WTC11 (cell line): Measurements from ENCODE around the gene GNAS.

Experiments used
- E2F1 ChIP-seq: sonication (generic); formaldehyde crosslinking; IDR thresholded peaks from 2 replicates; pipeline ENCODE4 v1.8.0; 2022; ENCODE audit warnings: mild to moderate bottlenecking, missing genetic modification reagents
- GABPB1 ChIP-seq: sonication (generic); formaldehyde crosslinking; IDR thresholded peaks from 2 replicates; pipeline ENCODE4 v1.8.1; 2023; ENCODE audit warnings: mild to moderate bottlenecking, missing genetic modification reagents
- GRHL2 ChIP-seq: fragments of 250-450 bp; sonication (Bioruptor Pico); IDR thresholded peaks from 2 replicates; pipeline ENCODE4 v1.8.0; 2022; ENCODE audit warnings: mild to moderate bottlenecking, moderate library complexity; ENCODE audit not compliant: insufficient replicate concordance, severe bottlenecking
- HMGXB4 ChIP-seq: sonication (generic); formaldehyde crosslinking; IDR thresholded peaks from 2 replicates; pipeline ENCODE4 v1.8.1; 2023; ENCODE audit warnings: mild to moderate bottlenecking, moderate library complexity, missing genetic modification reagents
- MAX ChIP-seq: sonication (generic); formaldehyde crosslinking; IDR thresholded peaks from 2 replicates; pipeline ENCODE4 v1.8.0; 2022; ENCODE audit warnings: mild to moderate bottlenecking, missing genetic modification reagents
- NR1H2 ChIP-seq: sonication (generic); formaldehyde crosslinking; IDR thresholded peaks from 2 replicates; pipeline ENCODE4 v1.9.0; 2021; ENCODE audit warnings: mild to moderate bottlenecking, moderate library complexity, missing genetic modification reagents
- TEAD4 ChIP-seq: sonication (generic); formaldehyde crosslinking; IDR thresholded peaks from 2 replicates; pipeline ENCODE4 v1.8.0; 2022; ENCODE audit warnings: mild to moderate bottlenecking, missing genetic modification reagents
- USF1 ChIP-seq: sonication (generic); formaldehyde crosslinking; IDR thresholded peaks from 2 replicates; pipeline ENCODE4 v1.8.0; 2022; ENCODE audit warnings: mild to moderate bottlenecking, missing genetic modification reagents
- ZBTB43 ChIP-seq: sonication (generic); formaldehyde crosslinking; IDR thresholded peaks from 2 replicates; pipeline ENCODE4 v1.8.1; 2023; ENCODE audit warnings: mild to moderate bottlenecking, missing genetic modification reagents
- TF ChIP-seq, protein P1 (sequence below): fragments of 250-450 bp; sonication (Bioruptor Pico); IDR thresholded peaks from 2 replicates; pipeline ENCODE4 v1.9.0; 2021; ENCODE audit warnings: mild to moderate bottlenecking
- TF ChIP-seq, protein P2 (sequence below): fragments of 200-600 bp; IDR thresholded peaks from 2 replicates; pipeline ENCODE4 v1.8.0; 2022; ENCODE audit warnings: antibody characterized with exemption
- TF ChIP-seq, protein P3 (sequence below): sonication (generic); formaldehyde crosslinking; IDR thresholded peaks from 2 replicates; pipeline ENCODE4 v1.8.1; 2023; ENCODE audit warnings: mild to moderate bottlenecking, missing genetic modification reagents, moderate library complexity

DNA sequence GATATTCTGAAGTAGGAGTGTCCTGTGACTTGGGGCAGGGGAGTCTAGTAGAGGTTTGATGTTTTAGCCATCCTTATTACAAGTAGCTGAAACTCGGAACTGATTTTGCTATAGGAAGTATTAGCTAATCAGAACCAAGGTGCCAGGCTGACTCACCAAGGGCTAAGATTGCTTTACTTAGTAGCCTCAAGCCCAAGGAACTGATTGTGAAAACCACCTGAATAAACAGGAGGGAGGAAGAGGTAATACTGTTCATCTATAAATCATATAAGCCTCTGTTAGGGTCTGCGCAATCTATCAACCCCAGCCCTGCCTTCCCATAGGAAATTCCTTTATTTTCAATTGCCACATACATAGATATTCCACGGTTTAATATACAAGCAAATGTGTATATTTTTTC, 54.4 kb downstream of the GNAS start:
- TF ChIP-seq, protein P1, sequence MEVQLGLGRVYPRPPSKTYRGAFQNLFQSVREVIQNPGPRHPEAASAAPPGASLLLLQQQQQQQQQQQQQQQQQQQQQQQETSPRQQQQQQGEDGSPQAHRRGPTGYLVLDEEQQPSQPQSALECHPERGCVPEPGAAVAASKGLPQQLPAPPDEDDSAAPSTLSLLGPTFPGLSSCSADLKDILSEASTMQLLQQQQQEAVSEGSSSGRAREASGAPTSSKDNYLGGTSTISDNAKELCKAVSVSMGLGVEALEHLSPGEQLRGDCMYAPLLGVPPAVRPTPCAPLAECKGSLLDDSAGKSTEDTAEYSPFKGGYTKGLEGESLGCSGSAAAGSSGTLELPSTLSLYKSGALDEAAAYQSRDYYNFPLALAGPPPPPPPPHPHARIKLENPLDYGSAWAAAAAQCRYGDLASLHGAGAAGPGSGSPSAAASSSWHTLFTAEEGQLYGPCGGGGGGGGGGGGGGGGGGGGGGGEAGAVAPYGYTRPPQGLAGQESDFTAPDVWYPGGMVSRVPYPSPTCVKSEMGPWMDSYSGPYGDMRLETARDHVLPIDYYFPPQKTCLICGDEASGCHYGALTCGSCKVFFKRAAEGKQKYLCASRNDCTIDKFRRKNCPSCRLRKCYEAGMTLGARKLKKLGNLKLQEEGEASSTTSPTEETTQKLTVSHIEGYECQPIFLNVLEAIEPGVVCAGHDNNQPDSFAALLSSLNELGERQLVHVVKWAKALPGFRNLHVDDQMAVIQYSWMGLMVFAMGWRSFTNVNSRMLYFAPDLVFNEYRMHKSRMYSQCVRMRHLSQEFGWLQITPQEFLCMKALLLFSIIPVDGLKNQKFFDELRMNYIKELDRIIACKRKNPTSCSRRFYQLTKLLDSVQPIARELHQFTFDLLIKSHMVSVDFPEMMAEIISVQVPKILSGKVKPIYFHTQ (CRISPR knock-in tag), result no peak
- TF ChIP-seq GRHL2 (CRISPR knock-in tag), result no peak
- TF ChIP-seq, protein P2, sequence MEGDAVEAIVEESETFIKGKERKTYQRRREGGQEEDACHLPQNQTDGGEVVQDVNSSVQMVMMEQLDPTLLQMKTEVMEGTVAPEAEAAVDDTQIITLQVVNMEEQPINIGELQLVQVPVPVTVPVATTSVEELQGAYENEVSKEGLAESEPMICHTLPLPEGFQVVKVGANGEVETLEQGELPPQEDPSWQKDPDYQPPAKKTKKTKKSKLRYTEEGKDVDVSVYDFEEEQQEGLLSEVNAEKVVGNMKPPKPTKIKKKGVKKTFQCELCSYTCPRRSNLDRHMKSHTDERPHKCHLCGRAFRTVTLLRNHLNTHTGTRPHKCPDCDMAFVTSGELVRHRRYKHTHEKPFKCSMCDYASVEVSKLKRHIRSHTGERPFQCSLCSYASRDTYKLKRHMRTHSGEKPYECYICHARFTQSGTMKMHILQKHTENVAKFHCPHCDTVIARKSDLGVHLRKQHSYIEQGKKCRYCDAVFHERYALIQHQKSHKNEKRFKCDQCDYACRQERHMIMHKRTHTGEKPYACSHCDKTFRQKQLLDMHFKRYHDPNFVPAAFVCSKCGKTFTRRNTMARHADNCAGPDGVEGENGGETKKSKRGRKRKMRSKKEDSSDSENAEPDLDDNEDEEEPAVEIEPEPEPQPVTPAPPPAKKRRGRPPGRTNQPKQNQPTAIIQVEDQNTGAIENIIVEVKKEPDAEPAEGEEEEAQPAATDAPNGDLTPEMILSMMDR, result no peak
- TF ChIP-seq ZBTB43 (CRISPR knock-in tag), result no peak
- no peak for TF ChIP-seq MAX
- no peak for TF ChIP-seq TEAD4 (CRISPR knock-in tag)
- TF ChIP-seq, protein P3, sequence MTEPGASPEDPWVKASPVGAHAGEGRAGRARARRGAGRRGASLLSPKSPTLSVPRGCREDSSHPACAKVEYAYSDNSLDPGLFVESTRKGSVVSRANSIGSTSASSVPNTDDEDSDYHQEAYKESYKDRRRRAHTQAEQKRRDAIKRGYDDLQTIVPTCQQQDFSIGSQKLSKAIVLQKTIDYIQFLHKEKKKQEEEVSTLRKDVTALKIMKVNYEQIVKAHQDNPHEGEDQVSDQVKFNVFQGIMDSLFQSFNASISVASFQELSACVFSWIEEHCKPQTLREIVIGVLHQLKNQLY, result no peak
- TF ChIP-seq HMGXB4 (CRISPR knock-in tag), result no peak
- TF ChIP-seq NR1H2 (CRISPR knock-in tag), result no peak
- TF ChIP-seq USF1 (CRISPR knock-in tag), result no peak
- no peak for TF ChIP-seq GABPB1 (CRISPR knock-in tag)
- no peak for TF ChIP-seq E2F1 (CRISPR knock-in tag)
